SHP77 treated with DMSO at 0.1 percent for 48 hours (cell line): ENCODE data around the gene NEK4.

Experiments
- DNase-seq: peaks from one replicate; lab custom pipeline; 2025; lab: John Stamatoyannopoulos, UW

The NEK4 gene

DNA sequence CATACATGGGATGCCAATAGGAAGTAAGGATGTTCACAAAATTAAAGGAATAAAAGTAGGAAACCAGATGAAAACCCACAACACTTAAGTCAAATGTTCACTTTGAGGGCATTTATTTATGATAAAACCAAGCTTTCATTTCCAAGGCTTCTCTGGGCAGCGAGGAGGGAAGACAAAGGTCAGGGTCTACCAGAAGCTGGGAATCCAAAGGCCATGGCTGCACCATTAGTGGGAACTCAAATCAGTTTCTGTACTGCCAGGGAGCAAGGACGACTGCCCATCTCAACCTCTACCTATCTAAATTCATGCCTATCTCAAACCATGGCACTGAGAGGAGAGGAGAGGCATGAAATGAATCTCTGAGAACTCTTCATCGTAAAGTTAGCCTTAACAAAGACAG lies 107.6 kb downstream of the NEK4 start:
- no peak for DNase-seq

DNA sequence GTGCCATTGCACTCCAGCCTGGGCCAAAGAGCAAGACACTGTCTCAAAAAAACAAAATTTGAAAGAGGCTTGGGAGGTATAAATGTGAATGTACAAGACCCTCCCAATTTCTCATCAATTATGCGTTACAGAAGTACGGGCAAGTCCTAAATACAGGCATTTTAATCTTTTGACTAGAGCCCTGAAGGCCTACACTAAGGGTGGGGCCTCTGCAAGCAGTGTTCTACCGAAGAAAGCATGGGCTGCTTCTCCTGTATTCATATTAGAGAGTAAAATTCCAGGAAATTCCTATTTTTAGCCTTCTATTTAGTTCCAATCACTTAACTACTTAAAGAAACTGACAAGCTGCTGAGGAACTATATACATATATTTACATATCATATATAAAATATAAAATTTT lies 110.7 kb downstream of the NEK4 start:
- no peak for DNase-seq
